C4-2B (cell line): ENCODE results near the gene NR1I2.

ENCODE experiments used
- CTCF ChIP-seq: fragments of 450-650 bp; conservative IDR thresholded peaks from 2 replicates; pipeline ENCODE4 v1.5.1; 2017; ENCODE audit warnings: mild to moderate bottlenecking
- ZFX ChIP-seq: fragments of 450-650 bp; IDR thresholded peaks from 2 replicates; pipeline ENCODE4 v1.6.1; 2017

GRCh38 chr3:119762876-119763275 is 19.0 kb upstream of the NR1I2 start:
- TF ChIP-seq CTCF (no peak), ZFX (no peak)
